OCI-LY7 (cell line): ENCODE results near the gene PROSER1. TPM values are rescaled to one million over a fixed set of nuclear protein-coding genes. Genes with fewer than 3 reads are reported as not detected.

Experiments used
- BruUV-seq: library from RNA; stranded (reverse); fragments of 400-500 nt; replicated peaks from 2 replicates; lab custom pipeline; 2021; lab: Mats Ljungman, UMichigan
- CTCF ChIA-PET: fragments of 300-600 bp; sonication (Branson Sonifier 250); formaldehyde crosslinking; loops from one replicate; lab custom pipeline; 2022; ENCODE audit warnings: antibody characterized with exemption; ENCODE audit not compliant: unreplicated experiment; lab: Charles Lee
- POLR2A ChIA-PET: fragments of 300-600 bp; sonication (Branson Sonifier 250); formaldehyde crosslinking; loops from one replicate; lab custom pipeline; 2022; ENCODE audit warnings: antibody characterized with exemption; lab: Charles Lee
- DNase-seq: peaks from one replicate; pipeline ENCODE4 v3.0.0-alpha.2; 2015; ENCODE audit warnings: low spot score
- H2AFZ ChIP-seq: fragments of 200-600 bp; sonication (generic), shearing (Covaris generic); 2 replicates; pipeline ENCODE4 v1.6.1; 2014; ENCODE audit warnings: mild to moderate bottlenecking, antibody characterized with exemption, low read length, moderate library complexity
- H3K27ac ChIP-seq: fragments of 200-600 bp; sonication (generic); 2 replicates; pipeline ENCODE4 v1.5.1; 2014; ENCODE audit warnings: mixed run types, low read depth, mild to moderate bottlenecking, moderate library complexity, low read length, inconsistent platforms; ENCODE audit not compliant: poor library complexity, severe bottlenecking
- H3K36me3 ChIP-seq: fragments of 200-600 bp; sonication (generic); 2 replicates; pipeline ENCODE4 v1.6.1; 2014; ENCODE audit warnings: mild to moderate bottlenecking, antibody characterized with exemption, low read length, moderate library complexity, mixed read lengths; ENCODE audit not compliant: insufficient read depth
- H3K4me1 ChIP-seq: fragments of 200-600 bp; sonication (generic); 2 replicates; pipeline ENCODE4 v1.5.1; 2014; ENCODE audit warnings: mild to moderate bottlenecking, low read length; ENCODE audit not compliant: insufficient read depth, poor library complexity, severe bottlenecking
- H3K4me2 ChIP-seq: fragments of 200-600 bp; sonication (generic); 2 replicates; pipeline ENCODE4 v1.6.1; 2014; ENCODE audit warnings: mild to moderate bottlenecking, low read length
- H3K4me3 ChIP-seq: fragments of 200-600 bp; sonication (generic); 2 replicates; pipeline ENCODE4 v1.5.1; 2014; ENCODE audit warnings: mild to moderate bottlenecking, low read depth, low read length; ENCODE audit not compliant: poor library complexity, severe bottlenecking
- H3K79me2 ChIP-seq: fragments of 200-600 bp; sonication (generic); 2 replicates; pipeline ENCODE4 v1.6.1; 2016; ENCODE audit warnings: low read depth, mild to moderate bottlenecking, low read length, moderate library complexity, mixed read lengths; ENCODE audit not compliant: insufficient read depth
- H3K9me2 ChIP-seq: fragments of 200-600 bp; sonication (generic); 2 replicates; pipeline ENCODE4 v1.6.1; 2016; ENCODE audit warnings: mild to moderate bottlenecking, low read length, mixed read lengths; ENCODE audit not compliant: insufficient read depth
- H3K9me3 ChIP-seq: fragments of 200-600 bp; sonication (generic); 2 replicates; pipeline ENCODE4 v1.6.1; 2014; ENCODE audit warnings: mild to moderate bottlenecking, mixed run types, low read length, mixed read lengths
- H4K20me1 ChIP-seq: fragments of 200-600 bp; sonication (generic); 2 replicates; pipeline ENCODE4 v1.6.1; 2014; ENCODE audit warnings: mild to moderate bottlenecking, antibody characterized with exemption, low read length, moderate library complexity, mixed read lengths; ENCODE audit not compliant: insufficient read depth
- CTCF ChIP-seq: fragments of 200-600 bp; sonication (generic); conservative IDR thresholded peaks from 2 replicates; pipeline ENCODE4 v1.5.1; 2014; ENCODE audit warnings: mild to moderate bottlenecking, antibody characterized with exemption, low read length, moderate library complexity, mixed read lengths
- EZH2phosphoT487 ChIP-seq: fragments of 200-600 bp; sonication (generic); IDR thresholded peaks from 2 replicates; pipeline ENCODE4 v1.6.1; 2018; ENCODE audit warnings: low read depth, borderline replicate concordance, mild to moderate bottlenecking, mixed run types, antibody characterized with exemption, low read length, moderate library complexity, mixed read lengths
- intact Hi-C: fragments of 100-400 bp; cut with micrococcal nuclease; formaldehyde crosslinking; loops from one replicate; pipeline ENCODE4 v1.10.0; 2022; ENCODE audit not compliant: unreplicated experiment
- total RNA-seq, 2 experiments: library from RNA; depleted of rRNA in 1 of 2; stranded (reverse); fragments of >200 nt in 1 of 2; shearing (Covaris generic) in 1 of 2; gene quantifications; 2 replicates each; pipeline ENCODE4 v1.2.3, GENCODE V29; 2014 to 2022

PROSER1 gene
- total RNA-seq, 2 experiments from 2014 or later: 43.3 to 85.8 TPM

DNA sequence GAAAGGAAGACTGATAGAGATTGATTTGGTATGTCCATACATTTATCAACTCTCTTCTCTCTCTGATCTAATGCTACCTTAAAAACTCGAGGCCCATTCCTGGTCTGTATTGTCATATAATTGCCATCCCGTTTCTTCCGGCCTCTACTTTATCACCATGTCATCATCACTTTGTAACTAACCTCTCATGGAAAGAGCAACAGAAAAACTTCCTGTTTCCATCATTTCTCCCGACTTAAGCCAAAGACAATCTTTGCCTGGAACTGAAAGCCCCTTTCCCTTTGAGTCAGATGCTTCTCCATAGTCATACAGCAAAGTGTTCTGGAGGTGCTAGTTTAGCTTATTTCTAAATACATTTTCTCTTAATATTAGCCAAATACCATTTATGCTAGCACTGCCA lies 44.5 kb downstream of the PROSER1 start:
- intact Hi-C loops: no loop called here
- DNase-seq: no peak
- ChIA-PET POLR2A (no interaction called here), CTCF (no interaction called here)
- no peak overlapping the region for H3K4me2 ChIP-seq
- no peaks in the 10 kb centered on the region for H3K9me3 ChIP-seq
- H3K4me3 ChIP-seq: no peak overlapping the region
- H2AFZ ChIP-seq: no peak overlapping the region
- no peaks in the 10 kb centered on the region for H3K9me2 ChIP-seq
- TF ChIP-seq EZH2phosphoT487 (no peak), CTCF (no peak)
- no peaks in the 10 kb centered on the region for H4K20me1 ChIP-seq
- H3K36me3 ChIP-seq: no peaks in the 10 kb centered on the region
- H3K79me2 ChIP-seq: no peaks in the 10 kb centered on the region
- BruUV-seq: no TSS peak
- H3K27ac ChIP-seq: no peak overlapping the region
- H3K4me1 ChIP-seq: no peaks in the 10 kb centered on the region

DNA sequence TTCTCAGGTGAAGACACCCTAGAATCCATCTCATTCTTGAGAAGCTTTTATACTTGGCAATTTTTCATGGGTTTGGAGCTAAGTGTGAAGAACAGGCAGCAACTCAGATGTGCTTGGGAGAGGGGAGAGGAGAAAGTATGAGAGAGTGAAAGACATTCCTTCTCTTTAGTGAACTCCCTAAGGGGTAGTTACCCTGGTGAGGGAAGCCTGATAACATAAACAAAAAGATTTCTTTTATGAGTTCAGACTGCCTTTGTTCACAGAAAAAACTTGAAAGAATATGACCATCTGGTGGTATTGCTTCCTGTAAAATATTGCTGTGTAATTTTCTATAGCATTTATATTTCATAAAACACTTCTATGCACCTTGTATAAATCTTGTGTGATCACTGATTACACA lies 47.2 kb downstream of the PROSER1 start, which contains the start of gene STOML3:
STOML3 (minus strand) TSS at position 139 of the 400 bp plus-strand sequence; CDS start at position 29, 110 bp downstream.
- Histone ChIP-seq H3K9me2 (no peaks in the 10 kb centered on the region), H4K20me1 (no peaks in the 10 kb centered on the region), H3K4me3 (no peak within 1 kb of the TSS), H3K27ac (no peak within 1 kb of the TSS), H3K36me3 (no peaks in the 10 kb centered on the region), H3K4me1 (no peaks in the 10 kb centered on the region), H3K9me3 (no peaks in the 10 kb centered on the region), H2AFZ (no peak within 1 kb of the TSS), H3K79me2 (no peaks in the 10 kb centered on the region), H3K4me2 (no peak within 1 kb of the TSS)
- no TSS peak for BruUV-seq
- TF ChIP-seq CTCF (no peak), EZH2phosphoT487 (no peak)
- ChIA-PET POLR2A (no interaction called here), CTCF (no interaction called here)
- intact Hi-C loops: no loop called here
- no peak for DNase-seq

GRCh38 chr13:38981096-38981495 lies 56.8 kb downstream of the PROSER1 start:
- Histone ChIP-seq H3K79me2 (no peaks in the 10 kb centered on the region), H3K9me2 (no peaks in the 10 kb centered on the region), H3K36me3 (no peaks in the 10 kb centered on the region), H3K9me3 (no peaks in the 10 kb centered on the region), H3K27ac (no peak overlapping the region), H4K20me1 (no peaks in the 10 kb centered on the region), H3K4me3 (no peak overlapping the region), H3K4me1 (no peaks in the 10 kb centered on the region), H2AFZ (no peak overlapping the region), H3K4me2 (no peak overlapping the region)
- TF ChIP-seq CTCF (no peak), EZH2phosphoT487 (no peak)
- intact Hi-C loops: no loop called here
- CTCF ChIA-PET: no interaction called here
- BruUV-seq: no TSS peak
- POLR2A ChIA-PET: no interaction called here
- DNase-seq: no peak
